IMR-90 (cell line): ENCODE results near the gene OPTN. TPM values are rescaled to one million over a fixed set of nuclear protein-coding genes. Genes with fewer than 3 reads are reported as not detected.

Experiments used
- ATAC-seq: fragments of 200-7000 bp; cut with Tn5 transposase; 2 replicates; pipeline ENCODE4 v1.9.1; 2020; ENCODE audit warnings: low read depth, mild to moderate bottlenecking, moderate library complexity
- BruUV-seq: library from RNA; stranded (reverse); fragments of 400-500 nt; replicated peaks from 2 replicates; lab custom pipeline; 2021; lab: Mats Ljungman, UMichigan
- CTCF ChIA-PET: fragments of 300-600 bp; formaldehyde crosslinking; extraction: SDS; loops from one replicate; lab custom pipeline; 2021; ENCODE audit warnings: antibody characterized with exemption; lab: Yijun Ruan, JAX
- POLR2A ChIA-PET: fragments of 300-600 bp; sonication (Branson Sonifier 250); formaldehyde crosslinking; loops from one replicate; lab custom pipeline; 2022; ENCODE audit warnings: antibody characterized with exemption; ENCODE audit not compliant: unreplicated experiment; lab: Charles Lee
- DNase-seq: peaks from one replicate; pipeline ENCODE4 v3.0.0; 2013
- H2AFZ ChIP-seq: replicated peaks from 2 replicates; pipeline ENCODE3; 2013; ENCODE audit warnings: low read length, mild to moderate bottlenecking; ENCODE audit not compliant: poor library complexity
- H2AK5ac ChIP-seq: 2 replicates; pipeline ENCODE4 v1.6.1; 2013; ENCODE audit warnings: low read depth, low read length, inconsistent platforms
- H2AK9ac ChIP-seq: replicated peaks from 2 replicates; pipeline ENCODE3; 2013; ENCODE audit warnings: mild to moderate bottlenecking, low read depth, low read length, moderate library complexity; ENCODE audit not compliant: poor library complexity
- H2BK120ac ChIP-seq: 2 replicates; pipeline ENCODE4 v1.6.1; 2013; ENCODE audit warnings: low read depth, low read length, inconsistent platforms
- H2BK15ac ChIP-seq: 3 replicates; pipeline ENCODE4 v1.6.1; 2013; ENCODE audit warnings: low read depth, low read length, inconsistent platforms
- H2BK20ac ChIP-seq: 2 replicates; pipeline ENCODE4 v1.6.1; 2013; ENCODE audit warnings: low read depth, mild to moderate bottlenecking, inconsistent platforms, low read length, moderate library complexity
- H2BK5ac ChIP-seq: 2 replicates; pipeline ENCODE4 v1.6.1; 2013; ENCODE audit warnings: mild to moderate bottlenecking, low read depth, low read length, inconsistent platforms; ENCODE audit not compliant: poor library complexity, severe bottlenecking
- H3K14ac ChIP-seq: replicated peaks from 2 replicates; pipeline ENCODE4 v1.6.1; 2013; ENCODE audit warnings: low read depth, low read length, inconsistent platforms
- H3K18ac ChIP-seq: 2 replicates; pipeline ENCODE4 v1.6.1; 2013; ENCODE audit warnings: low read depth, low read length, control low read depth
- H3K23ac ChIP-seq: 2 replicates; pipeline ENCODE4 v1.6.1; 2013; ENCODE audit warnings: low read depth, low read length, inconsistent platforms
- H3K27ac ChIP-seq: 2 replicates; pipeline ENCODE4 v1.5.1; 2013; ENCODE audit warnings: mild to moderate bottlenecking, control low read depth, low read length; ENCODE audit not compliant: insufficient read depth
- H3K27me3 ChIP-seq: 2 replicates; pipeline ENCODE4 v1.6.1; 2013; ENCODE audit warnings: low read length; ENCODE audit not compliant: control insufficient read depth, insufficient read depth
- H3K36me3 ChIP-seq: 2 replicates; pipeline ENCODE4 v1.6.1; 2013; ENCODE audit warnings: low read length, mixed read lengths; ENCODE audit not compliant: control insufficient read depth, insufficient read depth
- H3K4ac ChIP-seq: 2 replicates; pipeline ENCODE4 v1.6.1; 2013; ENCODE audit warnings: low read depth, low read length, inconsistent platforms
- H3K4me1 ChIP-seq: 2 replicates; pipeline ENCODE4 v1.6.1; 2013; ENCODE audit warnings: low read length, mixed read lengths; ENCODE audit not compliant: control insufficient read depth, insufficient read depth
- H3K4me2 ChIP-seq: 2 replicates; pipeline ENCODE4 v1.6.1; 2013; ENCODE audit warnings: low read depth, mild to moderate bottlenecking, control low read depth, low read length, moderate library complexity
- H3K4me3 ChIP-seq: 2 replicates; pipeline ENCODE4 v1.5.1; 2013; ENCODE audit warnings: low read depth, mild to moderate bottlenecking, control low read depth, low read length, moderate library complexity; ENCODE audit not compliant: insufficient read depth
- H3K56ac ChIP-seq: 2 replicates; pipeline ENCODE4 v1.6.1; 2013; ENCODE audit warnings: low read length, inconsistent platforms; ENCODE audit not compliant: insufficient read depth; ENCODE audit errors: extremely low read depth
- H3K79me1 ChIP-seq, 2 experiments: 2 replicates each; pipeline ENCODE4 v1.6.1; 2013; ENCODE audit warnings: low read length in 2 of 2, inconsistent platforms in 1 of 2, low read depth in 1 of 2
- H3K9ac ChIP-seq: 2 replicates; pipeline ENCODE4 v1.6.1; 2013; ENCODE audit warnings: low read depth, low read length, control low read depth
- H3K9me1 ChIP-seq: 2 replicates; pipeline ENCODE4 v1.6.1; 2013; ENCODE audit warnings: low read length, inconsistent platforms; ENCODE audit not compliant: insufficient read depth
- H3K9me3 ChIP-seq: 2 replicates; pipeline ENCODE4 v1.6.1; 2013; ENCODE audit warnings: low read length; ENCODE audit not compliant: control insufficient read depth, insufficient read depth
- H4K20me1 ChIP-seq: 2 replicates; pipeline ENCODE4 v1.6.1; 2013; ENCODE audit warnings: low read length, inconsistent platforms; ENCODE audit not compliant: insufficient read depth
- H4K5ac ChIP-seq: 2 replicates; pipeline ENCODE4 v1.6.1; 2013; ENCODE audit warnings: mild to moderate bottlenecking, low read depth, low read length, control low read depth
- H4K8ac ChIP-seq, 2 experiments: 2 replicates each; pipeline ENCODE4 v1.6.1; 2013; ENCODE audit warnings: low read depth in 2 of 2, low read length in 2 of 2, control low read depth in 1 of 2, inconsistent platforms in 1 of 2
- H4K91ac ChIP-seq: 2 replicates; pipeline ENCODE4 v1.6.1; 2013; ENCODE audit warnings: low read depth, low read length, inconsistent platforms; ENCODE audit not compliant: insufficient read depth
- CEBPB ChIP-seq: IDR thresholded peaks from 2 replicates; pipeline ENCODE4 v1.6.1; 2012; ENCODE audit warnings: low read depth, low read length, improper control_type of control experiment
- CHD1 ChIP-seq: IDR thresholded peaks from 2 replicates; pipeline ENCODE4 v1.6.1; 2012; ENCODE audit warnings: low read depth, low read length, improper control_type of control experiment
- ELK1 ChIP-seq: fragments of 150-350 bp; IDR thresholded peaks from 2 replicates; pipeline ENCODE4 v1.6.1; 2016; ENCODE audit warnings: low read depth, mild to moderate bottlenecking, low read length, moderate library complexity, borderline replicate concordance
- FOS ChIP-seq: fragments of 150-350 bp; IDR thresholded peaks from 2 replicates; pipeline ENCODE4 v1.6.1; 2016; ENCODE audit warnings: low read depth, low read length
- MAFK ChIP-seq: IDR thresholded peaks from 2 replicates; pipeline ENCODE4 v1.6.1; 2012; ENCODE audit warnings: low read depth, low read length, improper control_type of control experiment
- MAZ ChIP-seq: IDR thresholded peaks from 2 replicates; pipeline ENCODE4 v1.6.1; 2012; ENCODE audit warnings: low read depth, mild to moderate bottlenecking, low read length, improper control_type of control experiment, moderate library complexity, borderline replicate concordance
- MXI1 ChIP-seq: IDR thresholded peaks from 2 replicates; pipeline ENCODE4 v1.6.1; 2012; ENCODE audit warnings: low read depth, mild to moderate bottlenecking, low read length, moderate library complexity, borderline replicate concordance
- NFE2L2 ChIP-seq: fragments of 150-350 bp; IDR thresholded peaks from 2 replicates; pipeline ENCODE4 v1.6.1; 2016; ENCODE audit warnings: low read depth, mild to moderate bottlenecking, low read length
- RFX5 ChIP-seq: IDR thresholded peaks from 2 replicates; pipeline ENCODE4 v1.8.0; 2012; ENCODE audit warnings: low read depth, mild to moderate bottlenecking, low read length, moderate library complexity
- USF2 ChIP-seq: fragments of 150-350 bp; IDR thresholded peaks from 2 replicates; pipeline ENCODE4 v1.6.1; 2017; ENCODE audit warnings: mild to moderate bottlenecking, antibody characterized with exemption, low read length, low read depth
- WGBS, 2 experiments: methylation state at CpG; one replicate each; pipeline versions ENCODE4 v1.1.5 to v1.1.7; 2013; ENCODE audit warnings: missing lambda C conversion rate in 2 of 2; ENCODE audit not compliant: insufficient read length in 1 of 2; ENCODE audit errors: extremely low coverage in 2 of 2; 5-methylcytosine and 5-hydroxymethylcytosine counted together
- dilution Hi-C: fragments of 300-500 bp; cut with HindIII; formaldehyde crosslinking; loops from one replicate; pipeline ENCODE4 v1.14.3; 2018; ENCODE audit warnings: low sequenced_read_pairs; ENCODE audit not compliant: unreplicated experiment
- in situ Hi-C: fragments of 300-500 bp; cut with MboI; formaldehyde crosslinking; loops from 3 replicates; pipeline ENCODE4 v1.14.3; 2019; ENCODE audit warnings: low sequenced_read_pairs, inconsistent platforms, mixed read lengths
- intact Hi-C: fragments of 100-400 bp; cut with micrococcal nuclease; formaldehyde crosslinking; loops from 2 replicates; pipeline ENCODE4 v1.10.0; 2022
- polyA plus RNA-seq, 3 experiments: library from polyadenylated mRNA; depleted of rRNA; stranded (reverse); fragments of >200 nt; gene quantifications; 2 replicates each; pipeline ENCODE4 v1.2.3, GENCODE V29; 2012; ENCODE audit warnings: low replicate concordance in 1 of 3
- total RNA-seq: library from RNA; depleted of rRNA; stranded (reverse); fragments of >200 nt; gene quantifications from 2 replicates; pipeline ENCODE4 v1.2.3, GENCODE V29; 2012

The OPTN gene
- total and polyA plus RNA-seq, 2 of the 4 experiments (the other 2 are of a cell fraction) = 34.8 to 41.4 TPM

DNA sequence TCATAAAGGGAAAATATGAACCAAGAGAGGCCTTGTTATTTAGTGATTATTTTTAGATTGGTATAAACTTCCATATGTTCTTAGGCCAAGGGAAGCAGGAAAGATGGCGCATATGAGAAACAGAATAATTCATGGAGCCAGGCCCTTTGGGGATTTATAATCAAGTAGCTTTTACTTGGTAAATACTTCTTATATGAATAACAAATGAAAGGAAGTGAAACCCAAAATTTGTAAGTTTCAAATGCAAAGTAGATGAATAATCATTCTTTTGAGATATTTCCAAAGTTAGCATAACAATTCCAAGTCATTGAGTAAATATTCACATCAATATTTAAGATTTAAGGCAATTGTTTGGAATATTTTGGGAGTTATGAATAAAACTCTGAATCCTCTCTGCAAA is 13.9 kb upstream of the OPTN start:
- Histone ChIP-seq H3K14ac (no peak overlapping the region), H2AFZ (no peak overlapping the region), H3K9me3 (peaks cover 27% of the 10 kb centered on the region), H4K20me1 (peaks cover 3% of the 10 kb centered on the region; the same call in 1 of the 2 replicates), H4K8ac (no peak overlapping the region), H2AK9ac (no peak overlapping the region), H4K91ac (no peak overlapping the region), H3K4ac (no peak overlapping the region), H2BK20ac (no peak overlapping the region), H3K4me2 (no peak overlapping the region), H2BK120ac (no peak overlapping the region), H2BK15ac (no peak overlapping the region), H2BK5ac (no peak overlapping the region), H3K27ac (no peak overlapping the region), H3K23ac (no peak overlapping the region), H3K9ac (no peak overlapping the region), H3K79me1 (no peaks in the 10 kb centered on the region), H3K56ac (no peak overlapping the region), H3K4me1 (peaks cover 8% of the 10 kb centered on the region), H3K36me3 (no peaks in the 10 kb centered on the region), H3K4me3 (no peak overlapping the region), H3K9me1 (peaks cover 9% of the 10 kb centered on the region; the same call in 1 of the 2 replicates), H3K27me3 (no peaks in the 10 kb centered on the region), H2AK5ac (no peak overlapping the region), H3K18ac (no peak overlapping the region), H4K5ac (no peak overlapping the region)
- ChIA-PET POLR2A (no interaction called here), CTCF (no interaction called here)
- no TSS peak for BruUV-seq
- TF ChIP-seq FOS (no peak), MAFK (no peak), NFE2L2 (no peak), ELK1 (no peak), RFX5 (no peak), CHD1 (no peak), USF2 (no peak), MXI1 (no peak), MAZ (no peak), CEBPB (no peak)
- intact Hi-C loops = no loop called here
- in situ Hi-C loops = no loop called here
- ATAC-seq (peak; percentile 4; the same call in 1 of the 2 replicates), DNase-seq (peak; percentile 48)
- WGBS, 2 experiments = no CpG with 5 or more reads among the region's 1 CpG
- dilution Hi-C loops = no loop called here
